Astrocyte (in vitro differentiated cells and primary cell): ENCODE data around the gene ALDH16A1.

Source experiments
- CTCF ChIP-seq: IDR thresholded peaks from 2 replicates; pipeline ENCODE4 v1.5.1; 2011; ENCODE audit warnings: low read depth, mild to moderate bottlenecking, inconsistent platforms, low read length, moderate library complexity; ENCODE audit not compliant: insufficient read depth
- EZH2 ChIP-seq: IDR thresholded peaks from 2 replicates; pipeline ENCODE4 v1.6.1; 2012; ENCODE audit warnings: mild to moderate bottlenecking, low read length, inconsistent platforms; ENCODE audit not compliant: insufficient read depth

GRCh38 chr19:49443366-49444099 is 9.5 kb upstream of the ALDH16A1 start:
- peak; percentile 55 for TF ChIP-seq CTCF
- TF ChIP-seq EZH2 = no peak
